HL-60 (cell line): ENCODE measurements around the gene DLL4.

ENCODE experiments used
- GABPA ChIP-seq: IDR thresholded peaks from 2 replicates; pipeline ENCODE4 v1.6.1; 2012; ENCODE audit warnings: low read depth
- POLR2AphosphoS5 ChIP-seq: IDR thresholded peaks from 2 replicates; pipeline ENCODE4 v1.6.1; 2012; ENCODE audit warnings: low read depth
- TF ChIP-seq, protein P1 (sequence below): IDR thresholded peaks from one replicate; pipeline ENCODE4 v1.5.1; 2011; ENCODE audit warnings: low read length, control low read depth, inconsistent platforms; ENCODE audit not compliant: insufficient read depth
- TF ChIP-seq, protein P2 (sequence below): IDR thresholded peaks from 2 replicates; pipeline ENCODE4 v1.6.1; 2012; ENCODE audit warnings: low read depth; ENCODE audit not compliant: insufficient replicate concordance

DNA sequence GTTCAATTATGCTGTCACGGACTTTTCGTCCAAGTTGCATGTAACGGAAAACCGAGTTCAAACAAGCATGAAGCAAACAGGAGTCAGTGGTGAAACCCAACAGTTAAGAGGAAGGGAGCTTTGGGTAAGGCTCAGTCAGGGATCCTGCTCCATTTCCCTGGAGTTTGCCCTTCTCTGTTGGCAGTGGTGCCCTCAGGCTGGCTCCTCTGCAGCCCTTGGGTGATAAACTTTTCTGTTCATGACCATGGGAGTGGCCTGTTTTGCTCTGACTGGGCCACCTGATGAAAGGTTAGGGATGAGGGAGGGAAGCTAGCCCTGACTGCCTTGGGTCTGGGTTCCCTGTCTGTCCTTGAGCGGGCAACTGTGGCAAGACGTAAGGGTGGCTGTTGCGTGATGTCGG lies 40.2 kb downstream of the DLL4 start:
- TF ChIP-seq POLR2AphosphoS5, result no peak
- TF ChIP-seq GABPA, result no peak
- TF ChIP-seq, protein P1, sequence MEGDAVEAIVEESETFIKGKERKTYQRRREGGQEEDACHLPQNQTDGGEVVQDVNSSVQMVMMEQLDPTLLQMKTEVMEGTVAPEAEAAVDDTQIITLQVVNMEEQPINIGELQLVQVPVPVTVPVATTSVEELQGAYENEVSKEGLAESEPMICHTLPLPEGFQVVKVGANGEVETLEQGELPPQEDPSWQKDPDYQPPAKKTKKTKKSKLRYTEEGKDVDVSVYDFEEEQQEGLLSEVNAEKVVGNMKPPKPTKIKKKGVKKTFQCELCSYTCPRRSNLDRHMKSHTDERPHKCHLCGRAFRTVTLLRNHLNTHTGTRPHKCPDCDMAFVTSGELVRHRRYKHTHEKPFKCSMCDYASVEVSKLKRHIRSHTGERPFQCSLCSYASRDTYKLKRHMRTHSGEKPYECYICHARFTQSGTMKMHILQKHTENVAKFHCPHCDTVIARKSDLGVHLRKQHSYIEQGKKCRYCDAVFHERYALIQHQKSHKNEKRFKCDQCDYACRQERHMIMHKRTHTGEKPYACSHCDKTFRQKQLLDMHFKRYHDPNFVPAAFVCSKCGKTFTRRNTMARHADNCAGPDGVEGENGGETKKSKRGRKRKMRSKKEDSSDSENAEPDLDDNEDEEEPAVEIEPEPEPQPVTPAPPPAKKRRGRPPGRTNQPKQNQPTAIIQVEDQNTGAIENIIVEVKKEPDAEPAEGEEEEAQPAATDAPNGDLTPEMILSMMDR, result no peak
- TF ChIP-seq, protein P2, sequence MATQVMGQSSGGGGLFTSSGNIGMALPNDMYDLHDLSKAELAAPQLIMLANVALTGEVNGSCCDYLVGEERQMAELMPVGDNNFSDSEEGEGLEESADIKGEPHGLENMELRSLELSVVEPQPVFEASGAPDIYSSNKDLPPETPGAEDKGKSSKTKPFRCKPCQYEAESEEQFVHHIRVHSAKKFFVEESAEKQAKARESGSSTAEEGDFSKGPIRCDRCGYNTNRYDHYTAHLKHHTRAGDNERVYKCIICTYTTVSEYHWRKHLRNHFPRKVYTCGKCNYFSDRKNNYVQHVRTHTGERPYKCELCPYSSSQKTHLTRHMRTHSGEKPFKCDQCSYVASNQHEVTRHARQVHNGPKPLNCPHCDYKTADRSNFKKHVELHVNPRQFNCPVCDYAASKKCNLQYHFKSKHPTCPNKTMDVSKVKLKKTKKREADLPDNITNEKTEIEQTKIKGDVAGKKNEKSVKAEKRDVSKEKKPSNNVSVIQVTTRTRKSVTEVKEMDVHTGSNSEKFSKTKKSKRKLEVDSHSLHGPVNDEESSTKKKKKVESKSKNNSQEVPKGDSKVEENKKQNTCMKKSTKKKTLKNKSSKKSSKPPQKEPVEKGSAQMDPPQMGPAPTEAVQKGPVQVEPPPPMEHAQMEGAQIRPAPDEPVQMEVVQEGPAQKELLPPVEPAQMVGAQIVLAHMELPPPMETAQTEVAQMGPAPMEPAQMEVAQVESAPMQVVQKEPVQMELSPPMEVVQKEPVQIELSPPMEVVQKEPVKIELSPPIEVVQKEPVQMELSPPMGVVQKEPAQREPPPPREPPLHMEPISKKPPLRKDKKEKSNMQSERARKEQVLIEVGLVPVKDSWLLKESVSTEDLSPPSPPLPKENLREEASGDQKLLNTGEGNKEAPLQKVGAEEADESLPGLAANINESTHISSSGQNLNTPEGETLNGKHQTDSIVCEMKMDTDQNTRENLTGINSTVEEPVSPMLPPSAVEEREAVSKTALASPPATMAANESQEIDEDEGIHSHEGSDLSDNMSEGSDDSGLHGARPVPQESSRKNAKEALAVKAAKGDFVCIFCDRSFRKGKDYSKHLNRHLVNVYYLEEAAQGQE, result no peak
